Mesothelial cell of epicardium (in vitro differentiated cells): ENCODE measurements around the gene LDLRAD4. TPM values are rescaled to one million over a fixed set of nuclear protein-coding genes. Genes with fewer than 3 reads are reported as not detected.

ENCODE experiments used
- DNase-seq, 2 experiments: peaks; one replicate each; pipeline ENCODE4 v3.0.0; 2021; ENCODE audit warnings: low spot score in 2 of 2; ENCODE audit not compliant: unreplicated experiment in 2 of 2
- H3K27ac Mint-ChIP-seq: 2 replicates; pipeline ENCODE4 v1.8.0; 2021; ENCODE audit warnings: mixed read lengths
- H3K27me3 Mint-ChIP-seq: 2 replicates; pipeline ENCODE4 v1.8.0; 2021; ENCODE audit warnings: low read depth, mixed read lengths
- H3K36me3 Mint-ChIP-seq: 2 replicates; pipeline ENCODE4 v1.8.0; 2021; ENCODE audit warnings: mixed read lengths
- H3K4me1 Mint-ChIP-seq: 2 replicates; pipeline ENCODE4 v1.8.0; 2021; ENCODE audit warnings: mixed read lengths
- H3K4me3 Mint-ChIP-seq: 2 replicates; pipeline ENCODE4 v1.8.0; 2021; ENCODE audit warnings: mild to moderate bottlenecking, moderate library complexity, mixed read lengths
- H3K9me3 Mint-ChIP-seq: 2 replicates; pipeline ENCODE4 v1.8.0; 2021; ENCODE audit warnings: mixed read lengths
- total RNA-seq: library from RNA; stranded (reverse); gene quantifications from 3 replicates; pipeline ENCODE4 v1.2.1, GENCODE V29; 2021
- TF ChIP-seq, protein P1 (sequence below): fragments of 200-600 bp; sonication (generic); IDR thresholded peaks from one replicate; pipeline ENCODE4 v1.5.0; 2021; ENCODE audit warnings: antibody characterized with exemption; ENCODE audit not compliant: unreplicated experiment

The LDLRAD4 gene
- total RNA-seq, 1 donor from 2014 or later, result 29.7 TPM

DNA sequence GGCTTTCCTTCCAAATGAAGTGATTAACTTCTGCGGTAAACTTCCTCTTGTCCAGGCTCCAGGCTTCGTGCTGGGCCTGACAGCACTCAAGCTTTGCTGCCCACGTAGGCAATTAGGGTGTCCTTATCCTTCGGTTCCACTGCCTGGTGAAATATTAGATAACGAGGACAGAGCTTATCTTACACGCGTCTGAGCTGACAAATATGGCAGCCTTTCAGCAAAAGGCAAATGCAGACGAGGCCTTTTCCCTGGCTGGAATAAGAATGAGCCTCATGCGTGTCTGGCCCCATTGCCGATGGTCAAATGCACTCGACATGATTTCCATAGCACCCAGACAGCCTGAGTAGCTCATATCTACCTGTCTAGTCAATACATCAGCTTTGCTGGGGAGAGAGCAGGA lies 366.3 kb downstream of the LDLRAD4 start:
- H3K4me1 Mint-ChIP-seq, result peaks cover 13% of the 10 kb centered on the region
- DNase-seq, result no peak
- TF ChIP-seq, protein P1, sequence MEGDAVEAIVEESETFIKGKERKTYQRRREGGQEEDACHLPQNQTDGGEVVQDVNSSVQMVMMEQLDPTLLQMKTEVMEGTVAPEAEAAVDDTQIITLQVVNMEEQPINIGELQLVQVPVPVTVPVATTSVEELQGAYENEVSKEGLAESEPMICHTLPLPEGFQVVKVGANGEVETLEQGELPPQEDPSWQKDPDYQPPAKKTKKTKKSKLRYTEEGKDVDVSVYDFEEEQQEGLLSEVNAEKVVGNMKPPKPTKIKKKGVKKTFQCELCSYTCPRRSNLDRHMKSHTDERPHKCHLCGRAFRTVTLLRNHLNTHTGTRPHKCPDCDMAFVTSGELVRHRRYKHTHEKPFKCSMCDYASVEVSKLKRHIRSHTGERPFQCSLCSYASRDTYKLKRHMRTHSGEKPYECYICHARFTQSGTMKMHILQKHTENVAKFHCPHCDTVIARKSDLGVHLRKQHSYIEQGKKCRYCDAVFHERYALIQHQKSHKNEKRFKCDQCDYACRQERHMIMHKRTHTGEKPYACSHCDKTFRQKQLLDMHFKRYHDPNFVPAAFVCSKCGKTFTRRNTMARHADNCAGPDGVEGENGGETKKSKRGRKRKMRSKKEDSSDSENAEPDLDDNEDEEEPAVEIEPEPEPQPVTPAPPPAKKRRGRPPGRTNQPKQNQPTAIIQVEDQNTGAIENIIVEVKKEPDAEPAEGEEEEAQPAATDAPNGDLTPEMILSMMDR, result no peak
- no peaks in the 10 kb centered on the region for H3K9me3 Mint-ChIP-seq
- no peak overlapping the region for H3K4me3 Mint-ChIP-seq
- peaks cover 3% of the 10 kb centered on the region for H3K27me3 Mint-ChIP-seq
- H3K36me3 Mint-ChIP-seq, result no peaks in the 10 kb centered on the region
- no peak overlapping the region for H3K27ac Mint-ChIP-seq

DNA sequence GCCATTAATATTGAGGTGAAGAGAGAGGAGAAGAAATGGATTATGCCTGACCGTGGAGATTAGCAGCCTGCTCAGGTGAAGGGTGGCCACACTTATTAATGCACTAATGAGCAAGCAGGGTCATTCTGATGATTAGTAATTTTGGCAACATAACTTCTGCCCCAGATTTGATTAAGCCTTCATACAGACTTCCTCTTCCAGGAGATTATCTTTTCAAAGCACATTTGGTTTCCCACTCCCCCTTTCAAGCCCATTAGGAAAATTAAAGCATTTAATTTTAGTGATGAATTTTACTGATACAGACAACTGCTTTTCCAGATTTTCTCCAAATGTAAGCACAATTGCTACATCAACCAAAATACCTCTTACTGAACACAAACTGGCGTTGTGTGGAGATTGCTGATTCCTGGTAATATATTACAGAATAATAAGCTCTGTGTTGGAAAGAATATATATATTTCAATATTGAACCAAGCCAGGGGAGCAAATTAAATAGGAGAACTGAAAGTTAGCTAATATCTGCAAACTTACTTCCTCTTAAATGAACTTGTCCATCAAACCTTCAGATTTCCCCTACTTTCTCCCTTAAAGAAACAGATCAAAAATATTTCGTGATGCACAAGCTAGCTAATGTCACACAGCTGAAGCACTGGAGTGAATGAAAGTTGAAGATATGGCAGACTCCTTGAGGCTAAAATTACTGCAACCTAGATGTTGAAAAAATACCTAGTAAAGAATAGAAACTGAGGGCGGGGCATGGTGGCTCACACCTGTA lies 367.0 kb downstream of the LDLRAD4 start:
- H3K27ac Mint-ChIP-seq, result no peak overlapping the region
- TF ChIP-seq, protein P1, result no peak

DNA sequence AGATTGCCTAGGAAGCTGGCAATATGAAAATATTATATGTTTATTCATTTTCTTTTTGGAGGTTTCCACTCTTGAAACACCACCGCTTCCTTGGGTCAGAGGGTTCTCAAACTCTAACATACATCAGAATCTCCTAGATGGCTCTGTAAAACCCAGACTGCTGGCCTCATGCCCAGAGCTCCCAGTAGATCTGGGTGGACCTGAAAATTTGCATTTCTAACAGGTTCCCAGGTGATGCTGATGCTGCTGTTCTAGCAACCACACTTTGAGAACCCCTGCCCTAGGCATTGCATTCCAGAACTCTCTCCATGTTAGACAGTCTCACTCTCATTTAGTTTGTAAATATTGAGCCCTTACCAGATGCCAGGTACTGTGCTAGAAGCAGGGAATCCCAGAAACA lies 368.4 kb downstream of the LDLRAD4 start:
- DNase-seq, result no peak
- H3K4me3 Mint-ChIP-seq, result no peak overlapping the region
- H3K27me3 Mint-ChIP-seq, result peaks cover 3% of the 10 kb centered on the region
- no peaks in the 10 kb centered on the region for H3K36me3 Mint-ChIP-seq
- TF ChIP-seq, protein P1, result no peak
- peaks cover 12% of the 10 kb centered on the region for H3K4me1 Mint-ChIP-seq
- no peaks in the 10 kb centered on the region for H3K9me3 Mint-ChIP-seq
- no peak overlapping the region for H3K27ac Mint-ChIP-seq

More for the DNA sequence above, 367.0 kb downstream of the LDLRAD4 start:
- DNase-seq, result no peak
- Mint-ChIP-seq H3K4me1 (peaks cover 12% of the 10 kb centered on the region), H3K36me3 (no peaks in the 10 kb centered on the region), H3K27me3 (peaks cover 3% of the 10 kb centered on the region), H3K4me3 (no peak overlapping the region), H3K9me3 (no peaks in the 10 kb centered on the region)

DNA sequence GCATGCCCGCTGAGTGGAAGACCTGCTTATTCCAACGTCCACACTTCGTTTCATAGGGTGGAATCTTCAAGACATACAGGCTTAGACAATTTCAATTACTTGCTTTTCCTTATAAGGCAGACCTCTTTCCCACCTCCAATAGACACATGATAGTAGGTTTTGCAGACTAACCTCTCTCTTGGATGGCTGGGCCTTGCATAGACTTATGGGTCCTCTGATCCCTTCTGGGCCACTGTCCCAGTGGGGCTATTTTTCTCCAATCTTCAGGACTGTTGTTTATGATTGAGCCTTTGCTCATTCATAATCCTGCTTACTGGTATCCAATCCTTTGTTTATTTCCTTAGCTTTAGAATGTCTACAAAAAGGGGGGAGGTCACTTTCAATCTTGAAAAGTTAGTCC lies 368.9 kb downstream of the LDLRAD4 start:
- no peak for DNase-seq
- Mint-ChIP-seq H3K9me3 (no peaks in the 10 kb centered on the region), H3K27ac (no peak overlapping the region)

DNA sequence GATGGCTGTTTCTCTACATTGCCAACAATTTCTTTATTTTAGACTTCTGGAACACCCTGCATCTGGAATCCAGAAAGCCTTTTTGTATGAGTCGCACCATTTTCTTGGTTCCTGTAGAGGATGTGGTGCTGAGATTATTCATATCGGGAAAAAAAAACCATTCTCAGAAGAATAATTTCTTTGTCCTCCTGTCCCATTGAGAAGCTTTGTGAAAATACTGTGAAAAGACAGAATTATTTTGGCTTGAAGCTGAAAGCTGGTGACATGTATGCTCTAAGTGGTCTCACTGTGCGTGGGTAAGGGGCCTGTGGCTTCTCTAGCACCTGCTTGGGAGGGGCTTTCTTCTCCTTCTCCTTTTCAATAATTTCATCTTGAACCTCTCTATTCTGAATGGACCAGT lies 369.4 kb downstream of the LDLRAD4 start:
- Mint-ChIP-seq H3K9me3 (no peaks in the 10 kb centered on the region), H3K27me3 (peaks cover 3% of the 10 kb centered on the region), H3K27ac (no peak overlapping the region), H3K36me3 (no peaks in the 10 kb centered on the region), H3K4me1 (peaks cover 12% of the 10 kb centered on the region), H3K4me3 (no peak overlapping the region)
- DNase-seq, result no peak
- TF ChIP-seq, protein P1, result no peak

More for the DNA sequence above, 368.9 kb downstream of the LDLRAD4 start:
- Mint-ChIP-seq H3K4me3 (no peak overlapping the region), H3K36me3 (no peaks in the 10 kb centered on the region), H3K27me3 (peaks cover 3% of the 10 kb centered on the region), H3K4me1 (peaks cover 12% of the 10 kb centered on the region)
- TF ChIP-seq, protein P1, result no peak

DNA sequence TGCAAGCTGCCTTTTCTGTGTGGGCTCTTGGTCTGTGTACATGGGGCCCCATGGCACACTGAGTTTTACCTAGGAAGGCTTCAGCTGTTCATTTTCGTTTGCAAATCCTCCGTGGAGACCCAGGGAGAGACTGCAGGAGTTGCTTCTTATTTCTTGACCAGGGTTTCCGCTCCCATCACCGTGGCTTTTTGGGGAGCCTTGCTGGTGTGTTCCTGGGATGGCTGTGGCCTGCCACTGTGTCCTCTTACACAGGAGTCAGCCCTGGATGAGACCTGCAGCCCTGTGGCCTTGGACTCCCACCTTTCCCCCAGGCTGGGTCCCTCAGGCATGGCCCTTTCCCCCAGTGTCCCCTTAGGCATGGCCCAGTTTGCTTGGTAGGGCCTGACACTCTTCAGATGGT lies 370.8 kb downstream of the LDLRAD4 start:
- Mint-ChIP-seq H3K4me1 (peaks cover 12% of the 10 kb centered on the region), H3K36me3 (no peaks in the 10 kb centered on the region), H3K4me3 (no peak overlapping the region), H3K27me3 (peaks cover 3% of the 10 kb centered on the region), H3K9me3 (no peaks in the 10 kb centered on the region), H3K27ac (no peak overlapping the region)
- DNase-seq, result no peak
- TF ChIP-seq, protein P1, result no peak
